ENCODE measurements around the gene TMEM19. TPM values are rescaled to one million over a fixed set of nuclear protein-coding genes. Genes with fewer than 3 reads are reported as not detected.
A peak's percentile ranks its signal among the peaks of the same experiment; 100 is the strongest.

The TMEM19 gene
- total RNA-seq, 3 donors from 2014 or later = 25.3 to 41.7 (median 37.3) TPM

- no peak for TF ChIP-seq CTCF (IDR thresholded peaks at IDR 0.05)
- Histone ChIP-seq H3K4me3 (no peak overlapping the region), H3K4me1 (ENCODE audit: low read depth) (no peaks in the 10 kb centered on the region), H3K9me3 (no peaks in the 10 kb centered on the region), H3K36me3 (ENCODE audit: low read depth) (no peaks in the 10 kb centered on the region)
- intact Hi-C loops (cut with DNase I, micrococcal nuclease) = loop anchor here (5.0 to 10.0 kb wide), 2 partner anchors 50 to 327 kb away; no protein-coding TSS in a partner anchor
- DNase-seq (no peak), ATAC-seq (no peak)
Measured at GRCh38 chr12:71744522-71745300, 58.8 kb downstream of the TMEM19 start.

GRCh38 chr12:71746974-71747611 lies 61.2 kb downstream of the TMEM19 start:
- intact Hi-C loops (cut with DNase I, micrococcal nuclease) = loop anchor here (5.0 to 10.0 kb wide), 2 partner anchors 52 to 330 kb away; no protein-coding TSS in a partner anchor
- Histone ChIP-seq H3K4me3 (no peak overlapping the region), H3K36me3 (ENCODE audit: low read depth) (no peaks in the 10 kb centered on the region), H3K4me1 (ENCODE audit: low read depth) (no peaks in the 10 kb centered on the region), H3K9me3 (no peaks in the 10 kb centered on the region)
- DNase-seq = peak in 1 of 3 donors; percentile 43
- ATAC-seq = peak; percentile 97
- TF ChIP-seq CTCF (IDR thresholded peaks at IDR 0.05) = peak; percentile 42

- no peak for TF ChIP-seq CTCF (IDR thresholded peaks at IDR 0.05)
- Histone ChIP-seq H3K9me3 (no peaks in the 10 kb centered on the region), H3K4me1 (ENCODE audit: low read depth) (no peaks in the 10 kb centered on the region), H3K4me3 (no peak overlapping the region), H3K36me3 (ENCODE audit: low read depth) (no peaks in the 10 kb centered on the region)
- intact Hi-C loops (cut with DNase I, micrococcal nuclease) = loop anchor here (5.0 to 10.0 kb wide), 2 partner anchors 53 to 331 kb away; no protein-coding TSS in a partner anchor
- DNase-seq (no peak), ATAC-seq (no peak)
Measured at GRCh38 chr12:71748081-71748850, 62.4 kb downstream of the TMEM19 start.

- Histone ChIP-seq H3K9me3 (no peaks in the 10 kb centered on the region), H3K36me3 (ENCODE audit: low read depth) (peaks cover 2% of the 10 kb centered on the region), H3K4me1 (ENCODE audit: low read depth) (no peaks in the 10 kb centered on the region), H3K4me3 (no peak overlapping the region)
- DNase-seq = no peak
- intact Hi-C loops (cut with DNase I, micrococcal nuclease) = loop anchor here (5.0 to 10.0 kb wide), 2 partner anchors 55 to 332 kb away; no protein-coding TSS in a partner anchor
- ATAC-seq = no peak
- TF ChIP-seq CTCF (IDR thresholded peaks at IDR 0.05) = no peak
Measured at GRCh38 chr12:71749666-71750065, 63.8 kb downstream of the TMEM19 start.

GRCh38 chr12:71752891-71753290 lies 67.0 kb downstream of the TMEM19 start:
- peaks cover 17% of the 10 kb centered on the region for H3K4me1 ChIP-seq (ENCODE audit: low read depth)
- H3K36me3 ChIP-seq (ENCODE audit: low read depth) = peaks cover 4% of the 10 kb centered on the region
- intact Hi-C loops (cut with DNase I, micrococcal nuclease) = no loop called here
- ATAC-seq (no peak), DNase-seq (no peak)
- H3K4me3 ChIP-seq = no peak overlapping the region
- no peak for TF ChIP-seq CTCF (IDR thresholded peaks at IDR 0.05)
- H3K9me3 ChIP-seq = no peaks in the 10 kb centered on the region

Data from mucosa of descending colon (tissue), 3 donors.